HG03060 (cell line): ENCODE data around the gene ZNF556.
"Not testable (repeated sequence)": the region's sequence is repeated elsewhere in the genome, so short reads cannot be mapped to it uniquely, and the experiment has no call there.

Source experiments
- ATAC-seq: cut with Tn5 transposase; IDR thresholded peaks from one replicate; pipeline ENCODE4 v1.9.1; 2021; ENCODE audit warnings: low read depth, moderate number of reproducible peaks; ENCODE audit not compliant: unreplicated experiment

The ZNF556 gene

DNA sequence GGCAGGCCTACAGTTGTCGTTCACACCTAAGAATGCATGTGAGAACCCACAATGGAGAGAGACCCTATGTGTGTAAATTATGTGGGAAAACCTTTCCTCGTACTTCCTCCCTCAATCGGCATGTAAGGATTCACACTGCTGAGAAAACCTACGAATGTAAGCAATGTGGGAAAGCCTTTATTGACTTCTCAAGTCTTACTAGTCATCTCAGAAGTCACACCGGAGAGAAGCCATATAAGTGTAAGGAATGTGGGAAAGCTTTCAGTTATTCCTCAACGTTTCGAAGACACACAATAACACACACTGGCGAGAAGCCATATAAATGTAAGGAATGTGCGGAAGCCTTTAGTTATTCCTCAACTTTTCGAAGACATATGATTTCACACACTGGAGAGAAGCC, 14.5 kb upstream of the ZNF556 start:
- ATAC-seq = no peak

- no peak for ATAC-seq
These were observed 14.0 kb upstream of the ZNF556 start for GRCh38 chr19:2853015-2853606.

DNA sequence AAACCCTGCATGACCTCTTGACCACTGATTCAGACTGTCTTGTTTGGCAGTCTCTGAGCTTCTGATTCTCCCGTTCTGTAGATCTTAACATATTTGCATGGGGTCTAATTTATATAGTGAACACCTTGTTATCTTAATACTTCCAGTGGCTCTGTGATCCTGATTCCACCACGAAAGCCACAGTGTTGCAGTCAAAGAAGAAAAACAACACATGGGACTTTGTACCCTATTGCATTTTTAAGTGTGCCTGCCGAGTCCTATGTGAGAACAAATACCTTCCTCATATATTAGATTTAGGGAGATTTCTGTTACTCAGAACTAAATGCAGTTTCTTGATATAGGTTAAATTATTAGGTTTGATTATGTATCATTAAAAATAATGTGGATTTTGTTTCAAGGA, 12.3 kb upstream of the ZNF556 start:
- ATAC-seq = no peak

DNA sequence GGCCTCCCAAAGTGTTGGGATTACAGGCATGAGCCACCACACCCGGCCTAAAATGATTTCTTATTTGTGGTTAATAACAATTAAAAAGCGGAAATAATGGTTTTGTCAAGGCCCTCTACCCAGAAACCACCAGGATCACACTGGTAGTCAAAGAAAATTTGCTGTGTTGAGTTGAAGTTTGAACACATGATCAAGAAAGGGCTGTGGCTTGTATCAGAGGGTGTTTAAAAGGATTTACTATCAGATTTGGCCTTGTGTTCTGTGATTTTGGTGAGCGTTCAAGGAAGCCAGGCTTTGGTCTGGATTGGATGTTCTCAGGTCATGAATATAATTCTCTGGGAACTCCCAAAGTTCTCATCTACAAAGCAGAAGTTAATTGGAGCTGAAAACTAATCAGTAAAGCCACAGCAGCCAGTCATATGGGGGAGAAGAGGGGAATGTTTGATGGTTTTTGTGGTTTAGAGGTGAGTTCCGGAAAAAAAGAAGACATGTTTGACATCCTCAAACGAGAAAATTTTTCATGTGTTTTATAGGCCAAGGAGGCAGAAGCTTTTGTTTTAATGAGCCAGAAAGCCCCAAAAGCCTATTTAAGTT, 10.6 kb upstream of the ZNF556 start:
- no peak for ATAC-seq

DNA sequence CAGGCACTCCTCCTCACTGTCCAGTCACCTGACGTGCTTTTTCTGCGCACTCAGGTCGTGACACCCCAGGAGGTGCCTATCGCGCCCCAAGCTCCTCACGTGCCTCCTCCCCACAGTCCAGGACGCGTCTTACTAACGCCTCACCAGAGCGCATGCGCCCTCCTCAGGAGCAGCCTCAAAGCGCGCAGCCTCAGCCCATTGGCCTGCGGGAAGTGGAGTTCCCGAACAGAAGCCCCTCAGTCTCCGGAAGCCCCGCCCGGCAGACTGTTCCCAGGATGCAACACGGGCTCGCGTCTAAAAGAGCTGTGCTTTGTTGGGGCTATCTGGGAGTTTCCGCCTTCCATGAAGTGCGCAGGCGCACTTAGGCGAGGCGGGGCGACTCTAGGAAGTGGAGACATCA, 8.3 kb upstream of the ZNF556 start:
- ATAC-seq = no peak

DNA sequence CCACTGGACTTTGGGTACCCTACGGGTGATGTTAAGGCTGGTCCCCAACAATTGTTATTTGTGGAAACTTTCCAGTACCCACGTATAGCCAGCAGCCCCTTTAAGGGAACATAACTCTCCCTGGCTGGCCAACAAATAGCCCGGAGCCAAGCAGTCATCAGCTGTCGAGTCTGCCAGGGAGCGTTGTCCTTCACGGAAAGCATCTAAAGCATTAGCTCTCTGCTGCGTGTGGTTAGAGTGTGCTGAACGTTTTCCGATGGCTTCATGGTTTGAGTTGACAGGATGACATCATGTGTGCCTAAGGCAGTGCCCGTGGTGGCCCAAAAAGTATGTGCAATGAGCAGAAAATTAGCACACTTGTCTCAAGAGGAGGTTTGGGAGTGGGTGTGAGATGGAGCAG, 3.3 kb upstream of the ZNF556 start:
- no peak for ATAC-seq

- no peak for ATAC-seq
These were observed 1.6 kb upstream of the ZNF556 start for GRCh38 chr19:2865334-2866100.

DNA sequence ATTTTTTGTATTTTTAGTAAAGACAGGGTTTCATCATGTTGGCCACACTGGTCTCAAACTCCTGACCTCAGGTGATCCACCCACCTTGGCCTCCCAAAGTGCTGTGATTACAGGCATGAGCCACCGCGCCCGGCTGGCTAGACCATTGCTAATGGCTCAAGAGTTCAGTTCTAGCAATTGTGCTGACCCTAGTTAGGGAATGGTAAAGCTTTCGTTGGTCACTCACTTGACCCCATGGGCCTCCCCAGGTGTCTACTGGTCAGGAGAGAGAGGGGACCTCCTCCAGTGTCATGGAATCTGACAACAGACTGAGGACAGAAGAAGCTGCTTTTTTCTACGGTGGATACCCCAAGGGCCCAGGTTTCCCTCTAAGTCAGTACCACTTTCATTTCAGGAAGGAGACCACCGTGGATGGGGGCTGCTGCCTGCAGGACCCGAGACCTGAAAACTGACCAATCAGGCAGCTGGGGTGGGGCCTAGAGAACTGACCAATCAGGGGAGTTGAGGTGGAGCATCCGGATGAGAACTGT, 575 bp upstream of the ZNF556 start:
- no peak for ATAC-seq

- no peak for ATAC-seq
These were observed 2.5 kb downstream of the ZNF556 start for GRCh38 chr19:2869618-2870017.

- not testable (repeated sequence) for ATAC-seq
These were observed 5.0 kb downstream of the ZNF556 start for GRCh38 chr19:2872175-2872574.

DNA sequence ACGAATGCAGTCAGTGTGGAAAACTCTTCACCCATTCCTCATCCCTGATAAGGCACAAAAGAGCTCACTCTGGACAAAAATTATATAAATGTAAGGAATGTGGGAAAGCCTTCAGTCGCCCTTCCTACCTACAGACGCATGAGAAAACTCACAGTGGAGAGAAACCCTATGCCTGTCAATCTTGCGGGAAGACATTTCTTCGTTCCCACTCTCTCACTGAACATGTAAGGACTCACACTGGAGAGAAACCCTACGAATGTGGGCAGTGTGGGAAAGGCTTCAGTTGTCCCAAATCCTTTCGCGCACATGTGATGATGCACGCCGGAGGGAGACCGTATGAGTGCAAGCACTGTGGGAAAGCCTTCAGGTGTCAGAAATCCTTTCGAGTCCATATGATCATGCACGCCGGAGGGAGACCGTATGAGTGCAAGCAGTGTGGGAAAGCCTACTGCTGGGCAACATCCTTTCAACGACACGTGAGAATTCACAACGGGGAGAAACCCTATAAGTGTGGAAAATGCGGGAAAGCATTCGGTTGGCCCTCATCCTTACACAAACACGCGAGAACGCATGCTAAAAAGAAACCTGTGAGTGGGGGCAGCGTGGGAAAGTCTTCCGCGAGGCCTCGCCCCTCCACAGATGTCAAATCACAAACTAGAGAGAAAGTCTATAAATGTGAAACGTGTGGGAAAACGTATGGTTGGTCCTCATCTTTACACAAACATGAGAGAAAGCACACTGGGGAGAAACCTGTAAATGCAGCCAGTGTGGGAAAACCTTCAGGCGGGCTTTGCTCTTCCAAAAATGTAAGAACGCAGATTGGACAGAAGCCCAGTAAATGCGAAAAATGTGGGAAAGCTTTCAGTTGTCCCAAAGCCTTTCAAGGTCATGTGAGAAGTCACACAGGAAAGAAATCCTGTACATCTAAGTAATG, 10.5 kb downstream of the ZNF556 start:
- no peak for ATAC-seq

DNA sequence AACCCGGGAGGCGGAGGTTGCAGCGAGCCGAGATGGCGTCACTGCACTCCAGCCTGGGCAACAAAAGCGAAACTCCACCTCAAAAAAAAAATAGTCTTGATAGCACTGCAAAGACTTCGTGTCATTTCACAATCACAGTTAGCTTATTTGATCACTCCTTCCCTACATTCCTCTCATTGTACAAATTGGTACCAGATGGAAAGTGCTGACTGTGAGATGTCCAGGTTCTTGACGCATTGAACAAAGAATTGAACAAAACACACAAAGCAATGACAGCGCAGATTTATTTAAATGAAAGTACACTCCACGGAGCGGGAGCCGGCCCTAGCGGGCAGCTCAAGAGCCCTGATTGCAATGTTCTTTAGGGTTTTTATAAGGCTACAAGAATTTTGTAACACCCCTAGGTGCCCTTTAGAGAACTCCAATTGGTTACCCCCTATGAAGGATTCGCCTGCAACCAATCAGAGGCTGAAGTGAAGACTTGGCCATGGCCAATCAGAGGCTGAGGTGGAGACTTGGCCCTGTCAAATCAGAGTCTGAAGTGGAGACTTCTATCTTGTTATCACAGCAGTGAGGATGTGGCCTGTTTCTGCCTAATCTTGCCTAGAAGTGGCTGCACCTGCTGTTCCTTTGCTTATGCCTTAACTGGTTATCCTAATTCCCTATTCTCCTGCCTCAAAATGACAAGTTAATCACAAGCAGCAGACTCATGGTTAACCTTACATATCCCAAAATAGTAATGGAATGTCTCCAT, 16.7 kb downstream of the ZNF556 start:
- ATAC-seq = no peak

- ATAC-seq = no peak
These were observed 18.6 kb downstream of the ZNF556 start for GRCh38 chr19:2885736-2886135.

- no peak for ATAC-seq
These were observed 20.3 kb downstream of the ZNF556 start for GRCh38 chr19:2887391-2887914.

DNA sequence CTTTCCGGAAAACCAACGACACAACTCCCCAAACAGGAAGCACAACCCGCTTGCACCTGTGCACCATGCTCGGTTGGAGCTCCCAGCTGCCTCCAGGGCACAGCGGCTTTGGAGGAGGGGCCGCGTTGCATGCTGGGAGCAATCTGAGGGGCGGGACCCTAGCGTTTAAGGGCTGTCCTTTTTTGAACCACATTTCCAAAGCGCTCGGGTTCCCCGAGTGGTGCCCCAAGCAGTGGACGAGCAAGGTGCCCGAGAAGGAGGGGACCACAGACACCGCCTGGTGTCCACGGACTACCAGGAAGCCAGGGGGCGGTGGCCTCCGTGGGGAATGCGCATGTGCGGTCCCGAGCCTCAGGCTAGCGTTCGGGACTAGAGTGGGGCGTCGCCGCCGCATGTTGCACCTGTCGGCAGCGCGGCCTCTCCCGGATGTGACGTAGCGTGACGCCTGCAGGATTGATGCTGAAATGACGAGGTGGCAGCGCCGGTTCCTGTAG, 21.6 kb downstream of the ZNF556 start:
- ATAC-seq = no peak

DNA sequence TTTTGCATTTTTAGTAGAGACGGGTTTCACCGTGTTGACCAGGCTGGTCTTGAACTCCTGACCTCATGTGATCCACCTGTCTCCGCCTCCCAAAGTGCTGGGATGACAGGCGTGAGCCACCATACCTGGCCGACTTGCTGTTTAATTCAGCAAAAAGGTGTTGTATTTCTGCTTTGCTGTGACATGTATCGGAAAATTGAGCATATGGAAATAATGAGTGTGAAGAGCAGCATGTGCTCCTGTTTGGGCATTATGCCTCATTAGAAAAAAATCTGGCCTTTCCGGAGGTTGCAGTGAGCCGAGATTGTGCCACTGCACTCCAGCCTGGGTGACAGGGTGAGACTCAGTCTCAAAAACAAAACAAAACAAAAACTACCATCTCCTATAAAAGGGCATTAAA, 23.4 kb downstream of the ZNF556 start:
- not testable (repeated sequence) for ATAC-seq

DNA sequence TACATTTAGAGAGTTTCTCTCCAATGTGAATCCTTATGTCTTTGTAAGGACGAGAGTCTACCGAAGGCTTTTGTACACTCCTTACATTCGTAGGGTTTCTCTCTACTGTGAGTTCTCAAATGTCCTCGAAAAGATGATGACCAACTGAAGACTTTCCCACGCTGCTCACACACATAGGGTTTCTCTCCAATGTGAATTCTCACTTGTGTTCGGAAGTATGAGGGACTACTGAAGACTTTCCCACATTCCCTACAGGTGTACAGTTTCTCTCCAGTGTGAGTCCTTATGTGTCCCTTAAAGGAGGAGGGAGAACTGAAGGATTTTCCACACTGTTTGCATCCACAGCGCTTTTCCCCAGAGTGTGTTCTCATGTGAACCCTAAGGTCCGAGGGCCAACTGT, 29.6 kb downstream of the ZNF556 start:
- ATAC-seq = no peak

- ATAC-seq = peak; percentile 70
These were observed 33.4 kb downstream of the ZNF556 start, which contains the start of gene ZNF57 for GRCh38 chr19:2900296-2901252. Gene ZNF57, plus strand, starts transcription at chr19:2900928. Its CDS starts 118 bp downstream, at chr19:2901046.
